ENCODE results near the gene TMEM121.
A peak's percentile ranks its signal among the peaks of the same experiment; 100 is the strongest.

The TMEM121 gene

GRCh38 chr14:105498430-105499255 lies 27.7 kb upstream of the TMEM121 start:
- DNase-seq: no peak

- no peak for DNase-seq
Observed at GRCh38 chr14:105499256-105500035, 26.9 kb upstream of the TMEM121 start.

- no peak for DNase-seq
Observed at GRCh38 chr14:105500036-105500725, 26.2 kb upstream of the TMEM121 start.

- no peak for DNase-seq
Observed at GRCh38 chr14:105500726-105501101, 25.7 kb upstream of the TMEM121 start.

- DNase-seq: no peak
Observed at GRCh38 chr14:105501504-105502291, 24.7 kb upstream of the TMEM121 start.

GRCh38 chr14:105502446-105503295 lies 23.7 kb upstream of the TMEM121 start:
- no peak for DNase-seq

- no peak for DNase-seq
Observed at GRCh38 chr14:105503296-105503640, 23.1 kb upstream of the TMEM121 start.

- no peak for DNase-seq
Observed at GRCh38 chr14:105503935-105504692, 22.3 kb upstream of the TMEM121 start.

GRCh38 chr14:105505101-105505500 lies 21.3 kb upstream of the TMEM121 start:
- no peak for DNase-seq

- DNase-seq: no peak
Observed at GRCh38 chr14:105507247-105507646, 19.1 kb upstream of the TMEM121 start.

GRCh38 chr14:105508069-105508468 lies 18.3 kb upstream of the TMEM121 start:
- DNase-seq: no peak

- DNase-seq: no peak
Observed at GRCh38 chr14:105508601-105509000, 17.8 kb upstream of the TMEM121 start.

- no peak for DNase-seq
Observed at GRCh38 chr14:105517096-105517495, 9.3 kb upstream of the TMEM121 start.

- DNase-seq: no peak
Observed at GRCh38 chr14:105519946-105520698, 6.3 kb upstream of the TMEM121 start.

- no peak for DNase-seq
Observed at GRCh38 chr14:105525326-105525725, 1.1 kb upstream of the TMEM121 start.

- no peak for DNase-seq
Observed at GRCh38 chr14:105526776-105527380, 495 bp downstream of the TMEM121 start.

- DNase-seq: no peak
Observed at GRCh38 chr14:105527381-105527825, 1.0 kb downstream of the TMEM121 start.

GRCh38 chr14:105527826-105528585 lies 1.6 kb downstream of the TMEM121 start:
- DNase-seq: peak; percentile 87

All from hematopoietic multipotent progenitor cell treated with erythropoietin and hydrocortisone succinate and interleukin-3 and kit ligand, for 4 days (in vitro differentiated cells).